HG03469 (cell line): Measurements from ENCODE around the gene LCE3A.
"Not testable (repeated sequence)": the region's sequence is repeated elsewhere in the genome, so short reads cannot be mapped to it uniquely, and the experiment has no call there.

Experiments
- ATAC-seq: cut with Tn5 transposase; IDR thresholded peaks from one replicate; pipeline ENCODE4 v1.9.1; 2021; ENCODE audit warnings: mild to moderate bottlenecking, moderate library complexity, moderate number of reproducible peaks; ENCODE audit not compliant: unreplicated experiment

LCE3A gene, protein sequence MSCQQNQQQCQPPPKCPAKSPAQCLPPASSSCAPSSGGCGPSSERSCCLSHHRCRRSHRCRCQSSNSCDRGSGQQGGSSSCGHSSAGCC

DNA sequence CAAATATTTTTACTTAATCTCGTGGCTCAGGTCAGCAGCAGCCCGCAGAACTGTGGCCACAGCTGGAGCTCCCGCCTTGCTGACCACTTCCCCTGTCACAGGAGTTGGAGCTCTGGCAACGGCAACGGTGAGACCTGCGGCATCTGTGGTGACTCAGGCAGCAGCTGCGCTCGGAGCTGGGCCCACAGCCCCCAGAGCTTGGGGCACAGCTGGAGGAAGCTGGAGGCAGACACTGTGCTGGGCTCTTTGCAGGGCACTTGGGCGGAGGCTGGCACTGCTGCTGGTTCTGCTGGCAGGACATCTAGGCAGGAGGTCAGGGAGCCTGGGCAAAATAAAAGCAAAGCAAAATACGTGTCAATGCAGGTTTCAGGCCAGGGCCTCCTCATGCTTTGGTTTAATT lies at the start of gene LCE3A:
LCE3A (minus strand) TSS at position 301 of the 400 bp plus-strand sequence; CDS start at position 301, 0 bp downstream.
- ATAC-seq = no peak

DNA sequence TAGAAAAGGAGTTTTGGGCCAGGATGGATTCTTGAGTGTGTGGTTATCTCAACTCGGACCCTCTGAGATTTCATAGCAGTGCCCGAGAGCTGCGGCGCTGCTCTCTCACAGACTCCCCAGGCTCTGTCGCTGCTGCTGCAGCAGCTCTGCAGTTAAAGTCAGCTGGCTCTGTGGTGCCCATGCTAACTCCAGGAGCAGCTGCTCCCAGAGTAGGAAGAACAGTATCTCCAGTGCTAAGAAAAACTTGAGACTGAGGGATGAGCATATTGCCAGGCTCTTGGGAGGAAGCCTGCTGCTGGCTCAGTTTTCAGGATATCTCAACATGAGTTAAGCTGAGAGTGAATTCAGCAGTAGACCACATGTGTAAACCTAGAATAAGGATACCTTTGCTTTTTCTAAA lies 44.7 kb upstream of the LCE3A start:
- no peak for ATAC-seq

DNA sequence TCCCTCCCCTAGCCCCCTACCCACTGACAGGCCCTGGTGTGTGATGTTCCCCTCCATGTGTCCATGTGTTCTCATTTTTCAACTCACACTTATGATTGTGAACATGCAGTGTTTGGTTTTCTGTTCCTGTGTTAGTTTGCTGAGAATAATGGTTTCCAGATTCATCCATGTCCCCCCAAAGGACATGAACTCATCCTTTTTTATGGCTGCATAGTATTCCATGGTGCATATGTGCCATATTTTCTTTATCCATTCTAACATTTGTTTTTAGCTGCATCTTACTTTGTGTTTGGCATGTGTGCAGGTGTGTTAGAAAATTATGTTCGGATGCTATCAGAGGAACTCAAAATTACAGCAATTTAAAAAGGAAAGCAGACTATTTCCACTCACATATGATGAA lies 43.3 kb upstream of the LCE3A start:
- not testable (repeated sequence) for ATAC-seq

DNA sequence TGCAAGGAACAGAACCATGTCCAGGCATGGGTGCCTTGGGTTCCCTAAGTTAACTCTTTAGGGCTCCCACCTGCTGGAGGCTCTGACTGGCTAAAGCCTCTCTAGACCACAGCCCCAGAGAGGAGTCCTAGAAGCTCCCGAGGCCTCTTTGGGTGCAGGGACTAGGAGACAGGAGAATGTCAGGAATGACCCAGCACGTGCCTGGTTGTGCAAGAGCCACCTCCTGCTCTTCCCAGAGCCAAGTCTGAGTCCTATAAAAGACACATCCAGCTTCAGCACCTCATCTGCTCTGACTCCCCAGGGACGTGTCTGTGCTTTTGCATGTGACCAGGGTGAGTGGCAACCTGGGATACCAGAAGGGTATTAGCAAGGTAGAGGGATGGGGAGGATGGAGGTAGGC lies 40.2 kb upstream of the LCE3A start, which contains the start of gene LCE2D:
LCE2D (plus strand) TSS at position 283 of the 400 bp plus-strand sequence. CDS start 726 bp downstream, outside the sequence.
- ATAC-seq = no peak

DNA sequence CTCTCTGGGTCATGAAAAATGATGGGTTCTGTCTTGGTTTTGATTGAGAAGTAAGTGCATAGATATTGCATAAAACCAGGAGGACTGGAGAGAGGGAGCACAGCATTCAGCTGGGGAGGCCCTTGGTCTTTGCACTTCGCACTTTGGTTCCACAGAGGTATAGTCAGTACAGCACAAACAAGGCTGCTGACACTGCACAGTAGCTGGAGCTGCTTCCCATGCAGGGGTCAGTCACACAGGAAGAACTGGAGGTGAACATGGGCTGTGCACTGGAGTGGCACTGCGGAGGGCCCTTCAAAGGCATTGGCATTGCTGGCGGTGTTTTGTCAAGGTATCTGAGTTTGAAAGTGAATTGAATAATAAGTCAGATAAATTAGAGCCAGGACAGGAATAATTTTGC lies 35.7 kb upstream of the LCE3A start:
- no peak for ATAC-seq

DNA sequence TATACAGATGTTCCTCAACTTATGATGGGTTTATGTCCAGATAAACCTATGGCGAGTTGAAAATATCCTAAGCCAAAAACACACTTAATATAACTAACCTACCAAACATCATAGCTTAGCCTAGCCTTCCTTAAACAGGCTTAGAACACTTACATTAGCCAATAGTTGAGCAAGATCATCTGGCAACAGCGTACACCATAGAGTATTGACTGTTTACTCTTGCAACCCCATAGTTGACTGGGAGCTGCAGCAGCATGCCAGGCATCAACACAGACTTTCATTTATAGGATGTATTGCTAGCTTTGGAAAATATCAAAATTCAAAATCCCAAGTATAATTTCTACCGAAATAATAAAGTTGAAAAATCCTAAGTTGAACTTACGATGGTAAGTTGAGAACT lies 34.8 kb upstream of the LCE3A start:
- no peak for ATAC-seq

DNA sequence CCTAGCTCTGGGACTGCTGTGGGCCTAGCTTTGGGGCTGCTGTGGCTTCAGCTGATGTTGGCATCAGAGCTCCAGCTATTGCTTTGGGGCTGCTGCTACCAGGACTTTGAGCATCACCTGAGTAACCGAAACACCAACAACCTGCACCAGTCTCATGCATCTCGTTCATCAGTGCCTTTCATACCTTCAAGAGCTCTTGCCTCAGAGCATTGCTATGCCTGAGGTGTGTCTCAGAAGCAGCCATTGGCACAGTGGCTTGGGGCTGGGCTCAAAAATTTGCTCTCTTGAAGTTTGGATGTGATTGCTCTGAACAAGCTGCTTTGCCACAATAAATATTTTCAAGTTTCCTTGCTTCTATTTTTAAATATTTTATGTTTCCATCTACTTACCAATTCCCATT lies 33.6 kb upstream of the LCE3A start:
- no peak for ATAC-seq

DNA sequence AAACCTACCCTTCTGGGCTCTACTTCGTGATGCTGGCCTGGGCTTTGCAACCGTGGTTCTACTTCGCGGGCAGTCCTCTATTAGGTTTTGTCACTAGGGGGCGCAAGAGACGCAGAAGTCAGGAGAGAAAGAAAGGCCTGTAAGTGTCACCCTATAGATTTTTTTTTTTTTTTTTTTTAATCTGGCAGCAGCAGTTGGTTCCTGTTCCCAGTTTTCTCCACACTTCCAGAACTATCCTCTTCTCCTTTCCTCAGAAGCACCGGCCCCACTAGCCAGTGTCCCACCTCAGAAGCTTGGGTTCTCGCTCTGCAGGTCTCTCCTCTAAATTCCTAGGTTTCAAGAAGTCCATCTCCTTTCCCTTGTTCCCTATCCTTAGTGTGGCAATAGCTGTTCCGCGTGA lies 31.2 kb upstream of the LCE3A start:
- no peak for ATAC-seq

DNA sequence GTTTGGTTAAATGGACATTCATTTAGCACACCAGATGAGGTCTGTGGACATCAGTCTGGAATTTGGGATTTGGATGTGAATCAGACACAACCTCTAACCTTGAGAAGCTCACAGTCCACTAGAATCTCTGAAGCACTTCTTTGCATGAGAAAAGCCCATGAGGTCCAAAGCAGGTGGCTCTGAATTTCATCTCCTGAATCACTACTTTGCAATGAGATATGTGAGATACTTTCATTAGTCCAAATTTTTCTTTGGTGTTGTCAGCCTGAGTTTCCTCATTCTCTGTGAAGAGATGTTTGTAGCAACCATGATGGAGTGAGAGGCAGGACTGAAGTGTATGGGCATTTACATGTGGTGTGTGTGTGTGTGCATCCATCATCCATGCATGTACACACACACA lies 23.8 kb upstream of the LCE3A start:
- no peak for ATAC-seq

DNA sequence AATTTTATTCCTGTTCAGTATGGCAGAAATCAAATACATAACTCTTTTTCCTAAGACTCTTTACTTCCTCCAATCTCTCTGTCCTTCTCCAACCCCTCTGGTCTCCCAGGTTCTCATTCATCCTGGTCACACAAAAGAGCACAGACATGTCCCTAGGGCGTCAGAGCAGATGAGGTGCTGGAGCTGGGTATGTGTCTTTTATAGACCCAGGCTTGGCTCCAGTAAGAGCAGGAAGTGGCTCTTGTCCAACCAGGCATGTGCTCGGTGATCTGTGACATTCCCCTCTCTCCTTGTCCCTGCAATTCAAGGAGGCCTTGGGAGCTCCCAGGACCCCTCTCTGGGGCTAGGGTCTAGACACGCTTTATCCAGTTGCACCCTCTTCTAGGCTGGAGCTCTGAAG lies 22.2 kb upstream of the LCE3A start:
- no peak for ATAC-seq

DNA sequence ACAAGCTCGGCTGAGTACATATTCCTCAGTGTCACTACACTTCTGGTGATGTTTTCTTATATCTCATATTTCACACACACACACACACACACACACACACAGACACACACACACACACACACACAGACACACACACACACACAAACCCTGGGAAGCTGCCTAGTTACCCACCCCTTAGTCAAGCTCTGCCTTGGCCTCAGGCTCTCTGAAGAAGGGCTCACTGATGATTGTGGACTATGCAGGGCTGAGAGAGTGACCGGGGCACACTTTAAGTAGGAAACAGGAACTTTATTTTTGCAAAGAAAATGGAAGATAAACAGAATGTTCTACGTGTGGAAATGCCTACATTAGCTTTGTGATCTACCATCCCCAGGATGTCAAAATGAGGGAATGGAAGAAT lies 21.0 kb upstream of the LCE3A start:
- no peak for ATAC-seq

DNA sequence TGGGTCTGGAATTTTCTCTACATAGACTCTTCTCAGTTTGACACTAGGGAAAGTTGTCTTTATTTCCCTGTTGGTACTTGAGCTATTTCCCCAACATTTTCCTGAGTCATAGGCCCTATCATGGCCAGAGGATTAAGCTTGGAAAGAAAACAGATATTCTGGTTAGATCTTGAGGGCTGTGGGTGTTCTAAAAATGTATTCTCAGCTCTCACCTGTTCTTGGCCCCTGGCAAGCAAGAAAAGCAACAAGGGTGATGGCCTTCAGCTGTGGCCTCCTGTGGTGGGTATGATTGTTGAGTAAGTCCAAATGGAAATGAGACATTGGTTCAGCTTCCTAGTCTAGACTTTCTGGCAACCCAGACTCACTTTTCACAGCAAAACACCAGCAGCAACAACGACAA lies 17.4 kb upstream of the LCE3A start:
- no peak for ATAC-seq

DNA sequence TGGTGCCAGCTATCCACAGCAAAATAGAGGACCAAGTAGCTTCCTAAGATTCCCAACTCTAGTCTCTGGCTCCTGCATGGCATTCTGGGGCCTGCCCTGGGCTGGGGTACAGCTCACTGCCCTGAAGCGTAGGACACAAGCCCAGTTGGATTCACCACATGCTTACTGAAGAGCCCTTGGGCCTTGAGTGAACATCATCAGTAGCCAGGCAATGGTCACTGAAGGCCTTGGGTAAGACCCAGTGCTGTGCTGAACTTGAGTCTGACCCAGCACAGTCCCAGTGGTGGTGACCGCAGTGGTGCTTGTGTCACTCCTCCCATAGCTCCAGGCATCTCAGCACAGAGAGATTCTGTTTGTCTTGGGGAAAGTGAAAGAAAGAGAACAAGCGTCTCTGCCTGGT lies 7.7 kb upstream of the LCE3A start:
- ATAC-seq = no peak

DNA sequence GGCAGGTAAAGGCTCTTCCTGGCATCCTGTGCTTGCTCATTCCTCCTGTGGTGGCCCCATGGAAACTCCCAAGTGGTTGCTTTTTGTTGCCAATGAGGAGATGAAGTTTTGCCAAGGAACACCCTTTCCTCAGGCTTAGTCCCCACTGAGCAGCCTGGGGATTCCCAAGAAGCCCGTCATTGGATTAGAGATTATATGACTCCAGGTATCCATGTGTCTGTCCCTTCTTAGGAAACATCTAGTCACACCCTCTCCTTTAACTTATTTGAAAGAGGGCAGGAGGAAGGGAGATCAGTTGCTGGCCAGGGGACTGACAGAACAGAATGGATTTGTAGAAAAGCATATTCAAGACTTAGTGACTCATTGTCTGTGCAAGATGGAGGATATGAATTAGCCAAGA lies 3.8 kb upstream of the LCE3A start:
- no peak for ATAC-seq

DNA sequence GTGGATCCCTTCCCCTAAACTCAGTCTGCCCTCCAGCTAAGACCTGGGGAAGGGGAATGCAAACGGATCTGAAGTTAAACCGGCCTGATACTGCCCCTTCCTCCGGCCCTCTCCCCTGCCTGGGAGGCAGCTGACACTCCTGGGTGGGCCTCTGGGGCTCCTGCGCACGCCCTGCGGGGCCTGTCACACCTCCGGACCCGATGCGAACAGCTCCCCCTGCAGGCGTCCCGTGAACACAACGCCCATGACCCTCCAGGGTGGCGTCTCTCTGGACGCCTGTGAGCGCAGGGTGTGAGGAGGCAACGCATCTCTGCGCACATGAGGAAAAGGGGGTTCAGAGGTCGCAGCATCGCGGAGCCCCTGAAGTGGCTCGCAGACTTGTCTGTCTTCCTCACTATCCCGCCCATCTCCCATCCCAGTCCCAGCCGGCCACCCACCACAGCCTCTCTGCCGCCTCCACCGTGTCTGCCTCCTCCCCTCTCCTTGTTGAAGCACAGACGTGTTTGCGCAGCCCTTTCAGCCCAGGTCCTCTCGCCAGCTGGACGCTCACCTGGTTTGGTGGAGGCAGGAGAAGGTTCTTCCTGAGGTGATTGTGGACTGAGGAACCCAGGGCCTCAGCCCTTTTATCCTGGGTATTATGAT lies 421 bp upstream of the LCE3A start:
- no peak for ATAC-seq

DNA sequence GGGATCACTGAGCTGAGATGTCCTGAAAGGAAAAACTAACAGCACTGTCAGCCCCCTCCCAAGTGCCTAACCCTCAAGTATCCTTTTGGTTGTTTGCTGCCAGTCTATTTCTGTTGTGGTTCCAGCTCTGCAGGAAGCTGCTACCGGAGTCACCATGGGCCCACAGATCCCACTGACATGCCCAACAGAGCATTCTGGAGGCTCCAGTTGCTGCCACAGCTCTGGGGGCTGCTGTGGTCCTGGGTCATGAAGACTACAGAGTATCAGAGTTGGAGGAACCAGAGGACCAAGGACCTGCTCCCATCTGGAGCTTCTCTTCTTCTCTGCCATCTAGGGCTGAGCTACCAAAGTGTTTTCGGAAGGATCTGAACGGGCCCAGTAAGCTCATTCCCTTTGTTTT lies 910 bp downstream of the LCE3A start:
- ATAC-seq = no peak

DNA sequence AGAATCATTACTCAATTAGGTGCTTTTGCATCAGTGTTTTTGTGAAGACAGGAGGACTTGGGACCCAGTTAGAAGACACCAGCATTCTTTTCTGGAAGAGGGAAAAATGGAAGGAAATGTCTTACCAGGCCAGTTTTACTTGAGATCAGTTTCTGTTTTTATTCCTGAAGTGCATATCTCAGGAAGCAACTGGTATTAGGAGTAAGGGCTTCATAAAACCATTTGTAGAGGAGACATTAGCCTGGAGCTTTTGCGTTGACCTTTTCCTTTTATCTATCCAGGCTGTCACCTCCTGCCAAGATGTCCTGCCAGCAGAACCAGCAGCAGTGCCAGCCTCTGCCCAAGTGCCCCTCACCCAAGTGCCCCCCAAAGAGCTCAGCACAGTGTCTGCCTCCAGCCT lies 9.4 kb downstream of the LCE3A start, which contains the start of gene LCE3B:
LCE3B (plus strand) TSS at position 301 of the 400 bp plus-strand sequence; CDS start at position 301, 0 bp downstream.
- no peak for ATAC-seq

DNA sequence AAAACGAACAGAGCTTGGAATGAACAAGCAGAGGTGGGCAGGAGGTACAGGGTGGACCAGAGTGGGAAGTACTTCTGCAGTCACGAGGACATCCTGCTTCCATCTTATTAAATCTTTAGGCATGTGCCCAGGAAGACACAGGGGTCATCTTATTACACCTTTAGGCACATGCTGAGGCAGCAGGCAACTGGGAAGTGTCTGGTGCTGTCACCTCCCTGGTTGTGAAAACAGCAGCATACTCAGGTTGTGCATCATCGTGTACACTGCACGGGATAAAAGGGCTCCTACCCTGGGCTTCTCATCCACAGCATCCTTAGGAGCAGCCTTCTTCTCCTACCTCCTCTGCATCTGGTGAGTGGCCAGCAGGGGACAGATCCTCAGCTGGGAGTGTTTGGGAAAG lies 23.0 kb downstream of the LCE3A start, which contains the start of gene LCE3C:
LCE3C (plus strand) TSS at position 301 of the 400 bp plus-strand sequence. CDS start 498 bp downstream, outside the sequence.
- ATAC-seq = no peak

DNA sequence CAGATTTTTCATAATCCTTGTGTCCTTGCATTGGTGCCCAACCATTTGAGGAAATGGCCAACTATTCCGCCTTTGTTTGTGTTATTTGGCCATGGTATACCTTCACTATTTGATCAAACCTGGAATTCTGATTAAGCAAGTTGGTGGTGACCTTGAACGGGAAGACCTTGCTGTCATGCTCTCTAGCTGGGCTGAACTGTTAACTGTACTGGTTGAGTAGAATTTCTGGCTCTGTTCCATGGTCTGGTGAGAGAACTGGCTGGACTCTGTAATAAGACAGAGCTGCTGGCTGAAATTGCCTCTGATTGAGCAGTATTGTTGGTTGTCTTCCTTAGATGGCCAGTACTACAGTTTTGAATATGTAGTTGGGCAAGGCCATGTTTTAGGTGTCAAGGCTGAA lies 25.9 kb downstream of the LCE3A start:
- no peak for ATAC-seq

DNA sequence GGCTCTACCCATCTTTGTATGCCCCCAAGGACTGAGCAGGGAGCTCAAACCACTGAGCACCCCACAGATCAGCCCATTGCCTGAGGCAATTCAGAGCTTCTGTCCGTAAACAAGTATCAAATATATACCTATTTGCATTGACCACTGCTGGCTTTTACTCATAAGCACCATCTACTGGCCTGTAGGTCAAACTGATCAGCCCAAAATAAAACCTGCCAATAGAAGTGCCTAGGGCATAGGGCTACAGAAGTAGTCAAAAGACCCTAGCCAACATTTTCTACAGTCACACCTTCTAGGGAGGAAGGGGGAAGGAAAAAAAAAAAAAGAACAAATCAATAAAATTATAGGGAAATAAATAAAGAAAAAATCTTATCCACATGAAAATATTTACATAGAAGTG lies 37.3 kb downstream of the LCE3A start:
- no peak for ATAC-seq

DNA sequence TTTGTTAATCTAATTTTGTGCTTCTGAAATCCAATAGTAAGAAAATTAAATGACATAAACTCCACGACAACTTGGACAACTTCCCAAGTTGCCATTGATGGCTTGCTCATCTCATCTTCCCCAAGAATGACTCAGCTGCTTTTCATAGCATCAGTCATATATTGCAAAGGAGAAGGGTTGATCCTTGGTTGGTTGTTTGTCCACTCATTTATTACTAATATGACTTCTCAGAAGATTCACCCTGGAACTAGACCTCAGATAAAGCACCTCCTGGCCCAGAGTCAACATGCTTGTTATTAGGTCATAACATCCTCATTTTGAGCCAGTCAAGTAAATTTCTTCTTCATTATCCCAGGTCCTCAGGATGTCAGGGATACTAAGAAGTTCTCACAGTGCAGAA lies 40.3 kb downstream of the LCE3A start:
- no peak for ATAC-seq

DNA sequence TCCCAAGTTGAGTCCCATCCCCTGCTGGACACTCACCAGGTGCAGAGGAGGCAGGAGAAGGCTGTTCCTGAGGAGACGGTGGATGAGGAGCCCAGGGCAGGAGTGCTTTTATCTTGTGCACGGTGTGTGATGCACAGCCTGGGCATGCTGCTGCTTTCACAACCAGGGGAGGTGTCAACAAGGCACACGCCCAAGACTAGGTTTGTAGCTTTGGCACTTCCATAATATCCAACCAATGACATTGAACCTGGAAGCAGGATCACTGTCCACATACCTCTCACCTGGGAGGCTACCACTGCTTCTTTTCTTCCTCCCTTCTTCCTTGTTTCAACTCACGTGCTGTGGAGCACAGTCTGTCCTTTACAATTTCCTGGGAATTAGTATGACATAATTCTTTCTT lies 42.5 kb downstream of the LCE3A start, which contains the start of gene LCE3D:
LCE3D (minus strand) TSS at position 84 of the 400 bp plus-strand sequence. CDS start 580 bp downstream, outside the sequence.
- ATAC-seq = no peak

DNA sequence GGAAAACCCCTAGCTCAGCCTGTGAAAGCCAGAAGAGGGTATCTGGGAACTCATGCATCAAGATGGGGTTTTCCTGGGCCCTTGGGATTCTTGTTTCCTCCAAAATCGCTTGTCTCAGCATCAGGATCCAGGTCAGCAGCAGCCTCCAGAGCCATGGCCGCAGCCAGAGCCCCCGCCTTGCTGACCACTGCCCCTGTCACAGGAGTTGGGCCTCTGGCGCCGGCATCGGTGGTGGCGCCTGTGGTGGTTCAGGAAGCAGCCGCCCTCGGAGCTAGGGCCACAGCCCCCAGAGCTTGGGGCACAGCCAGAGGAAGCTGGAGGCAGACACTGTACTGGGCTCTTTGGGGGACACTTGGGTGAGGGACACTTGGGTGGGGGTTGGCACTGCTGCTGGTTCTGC lies 43.4 kb downstream of the LCE3A start:
- not testable (repeated sequence) for ATAC-seq
